Measurements from ENCODE around the gene DCP2.

DCP2 gene

GRCh38 chr5:112976432-112977309, at the start of gene DCP2:
Gene DCP2, plus strand, starts transcription at chr5:112976798. Its CDS starts 136 bp downstream, at chr5:112976934.
- CTCF ChIA-PET = interaction anchor here (1.0 to 4.3 kb wide), 5 partner anchors 12 to 629 kb away, joined by 3 to 37 read pairs (median 4); no protein-coding TSS in a partner anchor
- POLR2A ChIA-PET = interaction anchor here (0.6 to 1.5 kb wide), 5 partner anchors 10 to 58 kb away, joined by 3 to 5 read pairs (median 4); partner anchors contain the start of gene REEP5

GRCh38 chr5:112929336-112930081, 47.1 kb upstream of the DCP2 start:
- TF ChIP-seq CTCF (IDR thresholded peaks at IDR 0.05; ENCODE audit: insufficient read depth, low read length, missing control alignments) = no peak
- ChIA-PET CTCF (no interaction called here), POLR2A (no interaction called here)
- H3K4me3 ChIP-seq (ENCODE audit: low read depth, low read length) = no peak overlapping the region
- DNase-seq (ENCODE audit: low read depth, low spot score) = no peak

More at GRCh38 chr5:112976432-112977309, at the start of gene DCP2:
- H3K4me3 ChIP-seq (ENCODE audit: low read depth, low read length) = peak within 1 kb of the TSS; percentile 85
- peak; percentile 97 for DNase-seq (ENCODE audit: low read depth, low spot score)
- no peak for TF ChIP-seq CTCF (IDR thresholded peaks at IDR 0.05; ENCODE audit: insufficient read depth, low read length, missing control alignments)

- ChIA-PET CTCF (interaction anchor here (0.8 kb wide), 1 partner anchor 50 kb away, joined by 3 read pairs; no protein-coding TSS in a partner anchor), POLR2A (no interaction called here)
- H3K4me3 ChIP-seq (ENCODE audit: low read depth, low read length) = no peak overlapping the region
- TF ChIP-seq CTCF (IDR thresholded peaks at IDR 0.05; ENCODE audit: insufficient read depth, low read length, missing control alignments) = no peak
- DNase-seq (ENCODE audit: low read depth, low spot score) = no peak
Measured at GRCh38 chr5:112930082-112930344, 46.6 kb upstream of the DCP2 start.

- H3K4me3 ChIP-seq (ENCODE audit: low read depth, low read length) = no peak overlapping the region
- DNase-seq (ENCODE audit: low read depth, low spot score) = no peak
- CTCF ChIA-PET = interaction anchor here (0.9 to 1.5 kb wide), 3 partner anchors 8 to 33 kb away, joined by 3 to 7 read pairs (median 4); partner anchors contain the start of gene REEP5
- TF ChIP-seq CTCF (IDR thresholded peaks at IDR 0.05; ENCODE audit: insufficient read depth, low read length, missing control alignments) = no peak
- POLR2A ChIA-PET = no interaction called here
Measured at GRCh38 chr5:112931473-112931872, 45.1 kb upstream of the DCP2 start.

GRCh38 chr5:112933105-112933504, 43.5 kb upstream of the DCP2 start:
- H3K4me3 ChIP-seq (ENCODE audit: low read depth, low read length) = no peak overlapping the region
- POLR2A ChIA-PET = no interaction called here
- TF ChIP-seq CTCF (IDR thresholded peaks at IDR 0.05; ENCODE audit: insufficient read depth, low read length, missing control alignments) = no peak
- CTCF ChIA-PET = interaction anchor here (1.2 to 2.5 kb wide), 3 partner anchors 10 to 31 kb away, joined by 5 to 10 read pairs (median 8); partner anchors contain the start of gene REEP5
- no peak for DNase-seq (ENCODE audit: low read depth, low spot score)

All from AG04449 (cell line).